Astrocyte of the spinal cord (primary cell): Measurements from ENCODE around the gene MMP12.
A peak's percentile ranks its signal among the peaks of the same experiment; 100 is the strongest.

ENCODE experiments used
- DNase-seq: peaks from one replicate; pipeline ENCODE4 v3.0.0; 2011; ENCODE audit warnings: low read depth, low spot score
- H3K4me3 ChIP-seq: 2 replicates; pipeline ENCODE4 v1.5.1; 2011; ENCODE audit warnings: low read depth, mild to moderate bottlenecking, low read length, moderate library complexity
- CTCF ChIP-seq: IDR thresholded peaks from 2 replicates; pipeline ENCODE4 v1.5.1; 2012; ENCODE audit warnings: low read depth, mild to moderate bottlenecking, low read length, inconsistent platforms
- in situ Hi-C: cut with HindIII; loops from 2 replicates; pipeline ENCODE4 v1.10.0; 2017; ENCODE audit warnings: low sequenced_read_pairs

The MMP12 gene

DNA sequence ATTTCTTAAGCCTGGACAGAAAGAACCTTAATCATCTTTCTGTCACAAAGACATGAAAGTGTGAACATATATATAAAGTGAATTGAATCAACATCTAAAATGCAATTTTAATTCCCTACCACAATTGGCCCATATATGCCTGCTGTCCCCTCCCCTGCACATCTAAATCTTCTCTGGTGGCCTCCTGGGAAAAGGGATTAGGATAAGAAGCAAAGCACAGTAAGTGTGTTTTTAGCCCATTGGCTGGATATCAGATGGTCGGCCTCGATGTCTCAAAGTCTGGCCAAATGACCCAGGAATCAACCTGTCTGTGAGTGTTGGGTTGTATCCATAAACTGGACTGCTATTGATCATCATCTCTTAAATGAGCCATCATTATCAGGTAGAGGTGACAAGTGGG is 37.1 kb downstream of the MMP12 start:
- no peak for TF ChIP-seq CTCF
- DNase-seq: no peak
- H3K4me3 ChIP-seq: no peak overlapping the region
- in situ Hi-C loops: no loop called here

DNA sequence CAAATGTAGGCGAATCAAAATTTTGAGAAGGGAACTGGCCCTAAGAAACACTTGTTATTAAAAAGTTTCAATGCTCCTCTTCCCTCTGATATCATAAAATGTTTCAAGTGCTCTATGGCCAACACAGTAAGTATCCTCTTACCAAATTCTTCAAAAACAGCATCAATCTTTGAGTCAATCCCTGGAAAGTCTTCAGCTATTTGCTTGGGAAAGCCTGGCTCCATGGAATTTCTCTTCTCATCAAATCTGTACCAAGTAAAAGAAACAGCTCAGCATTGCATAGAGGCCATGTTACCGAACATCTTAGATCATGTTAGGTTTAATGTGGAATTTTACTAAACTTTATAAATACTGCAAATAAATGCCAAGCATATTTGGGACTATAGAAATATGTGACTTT is 37.6 kb downstream of the MMP12 start:
- no peak for TF ChIP-seq CTCF
- no peak overlapping the region for H3K4me3 ChIP-seq
- in situ Hi-C loops: no loop called here
- no peak for DNase-seq

- no peak for TF ChIP-seq CTCF
- in situ Hi-C loops: no loop called here
- peak; percentile 63 for DNase-seq
- H3K4me3 ChIP-seq: no peak overlapping the region
Measured at GRCh38 chr11:102836290-102836875, 38.4 kb downstream of the MMP12 start.

GRCh38 chr11:102833731-102834130 is 41.1 kb downstream of the MMP12 start:
- TF ChIP-seq CTCF: no peak
- in situ Hi-C loops: no loop called here
- H3K4me3 ChIP-seq: no peak overlapping the region

GRCh38 chr11:102832612-102833011 is 42.2 kb downstream of the MMP12 start:
- TF ChIP-seq CTCF: no peak
- in situ Hi-C loops: no loop called here
- DNase-seq: no peak
- no peak overlapping the region for H3K4me3 ChIP-seq

More at GRCh38 chr11:102833731-102834130, 41.1 kb downstream of the MMP12 start:
- DNase-seq: no peak

- peak; percentile 77 for TF ChIP-seq CTCF
- peak overlapping the region; percentile 24 for H3K4me3 ChIP-seq
- peak; percentile 59 for DNase-seq
- in situ Hi-C loops: no loop called here
Measured at GRCh38 chr11:102831489-102832440, 43.0 kb downstream of the MMP12 start.
